HepG2 (cell line): Measurements from ENCODE around the gene SLC5A10. TPM values are rescaled to one million over a fixed set of nuclear protein-coding genes. Genes with fewer than 3 reads are reported as not detected.

ENCODE experiments used
- ATAC-seq: fragments of 200-7000 bp; cut with Tn5 transposase; 3 replicates; pipeline ENCODE4 v1.9.1; 2020; ENCODE audit warnings: mild to moderate bottlenecking, moderate library complexity
- BruUV-seq: library from RNA; stranded (reverse); fragments of 400-500 nt; replicated peaks from 2 replicates; lab custom pipeline; 2021; lab: Mats Ljungman, UMichigan
- CTCF ChIA-PET: fragments of 300-600 bp; formaldehyde crosslinking; extraction: SDS; loops from one replicate; lab custom pipeline; 2021; ENCODE audit warnings: low total read pairs, inconsistent platforms, low intra/inter-chr PET ratio; lab: Yijun Ruan, JAX
- POLR2A ChIA-PET: fragments of 350-600 bp; sonication (Branson Sonifier 250); formaldehyde crosslinking; loops from one replicate; lab custom pipeline; 2020; ENCODE audit warnings: antibody characterized with exemption, inconsistent platforms; lab: Yijun Ruan, JAX
- DNase-seq: peaks from one replicate; pipeline ENCODE4 v3.0.0-alpha.2; 2015; ENCODE audit warnings: low spot score
- FAIRE-seq: peaks from 3 replicates; lab custom pipeline; 2011; peaks lifted over from hg19 to GRCh38; lab: Jason Lieb, UNC
- H2AFZ ChIP-seq: one replicate; pipeline ENCODE4 v1.6.1; 2011; ENCODE audit warnings: low read length, inconsistent platforms
- H3K27ac ChIP-seq: fragments of 300-600 bp; 3 replicates; pipeline ENCODE4 v1.8.0; 2011; ENCODE audit warnings: mixed run types, mild to moderate bottlenecking, mixed read lengths, low read length, inconsistent platforms; ENCODE audit not compliant: insufficient read depth; ENCODE audit errors: extremely low read length
- H3K27me3 ChIP-seq, 2 experiments: fragments of 200-600 bp in 1 of 2; 2 replicates in 1 of 2; 3 replicates in 1 of 2; pipeline versions ENCODE4 v1.6.0 to v1.8.0; 2011; ENCODE audit warnings: low read length in 2 of 2, mild to moderate bottlenecking in 2 of 2, moderate library complexity in 2 of 2, inconsistent platforms in 1 of 2; ENCODE audit not compliant: insufficient read depth in 2 of 2, control insufficient read depth in 1 of 2
- H3K36me3 ChIP-seq, 2 experiments: fragments of 200-600 bp in 1 of 2; replicated peaks in 1 of 2; 2 replicates in 1 of 2; 3 replicates in 1 of 2; pipeline versions ENCODE4 v1.5.1 to v1.8.0; 2011; ENCODE audit warnings: low read length in 2 of 2, inconsistent platforms in 1 of 2; ENCODE audit not compliant: insufficient read depth in 2 of 2, control insufficient read depth in 1 of 2
- H3K4me1 ChIP-seq: 2 replicates; pipeline ENCODE4 v1.5.1; 2012; ENCODE audit warnings: low read length, inconsistent platforms; ENCODE audit not compliant: insufficient read depth
- H3K4me2 ChIP-seq: 2 replicates; pipeline ENCODE4 v1.6.0; 2011; ENCODE audit warnings: low read depth, low read length, inconsistent platforms
- H3K4me3 ChIP-seq, 3 experiments: fragments of 200-600 bp in 1 of 3; sonication (generic), shearing (Covaris generic) in 1 of 3; replicated peaks in 1 of 3; 2 replicates each; pipeline ENCODE4 v1.5.1; 2011 to 2016; ENCODE audit warnings: low read length in 3 of 3, inconsistent platforms in 2 of 3, low read depth in 2 of 3, mild to moderate bottlenecking in 2 of 3, control low read depth in 1 of 3, mixed read lengths in 1 of 3; ENCODE audit not compliant: insufficient read depth in 1 of 3
- H3K79me2 ChIP-seq: one replicate; pipeline ENCODE4 v1.6.1; 2011; ENCODE audit warnings: low read length, inconsistent platforms; ENCODE audit not compliant: insufficient read depth
- H3K9ac ChIP-seq: 2 replicates; pipeline ENCODE4 v1.6.0; 2011; ENCODE audit warnings: mild to moderate bottlenecking, low read depth, low read length, inconsistent platforms; ENCODE audit not compliant: insufficient read depth
- H3K9me3 ChIP-seq: 2 replicates; pipeline ENCODE4 v1.5.1; 2012; ENCODE audit warnings: mild to moderate bottlenecking, low read length
- H4K20me1 ChIP-seq: 2 replicates; pipeline ENCODE4 v1.6.0; 2011; ENCODE audit warnings: inconsistent platforms, mild to moderate bottlenecking, low read length, moderate library complexity; ENCODE audit not compliant: insufficient read depth
- HNF4G ChIP-seq, 2 experiments: sonication (generic) in 1 of 2; formaldehyde crosslinking in 1 of 2; IDR thresholded peaks; 2 replicates each; pipeline versions ENCODE4 v1.4.0 to v1.6.1; 2011 to 2020; ENCODE audit warnings: borderline replicate concordance in 2 of 2, low read depth in 2 of 2, mild to moderate bottlenecking in 2 of 2, low read length in 1 of 2, missing genetic modification reagents in 1 of 2, moderate library complexity in 1 of 2
- MLX ChIP-seq: IDR thresholded peaks from 2 replicates; pipeline ENCODE4 v1.6.1; 2016
- MYC ChIP-seq: sonication (generic); formaldehyde crosslinking; IDR thresholded peaks from 2 replicates; pipeline ENCODE4 v1.9.0; 2021; ENCODE audit warnings: missing genetic modification reagents, borderline replicate concordance
- NR2F6 ChIP-seq, 2 experiments: IDR thresholded peaks; 2 replicates each; pipeline ENCODE4 v1.6.1; 2016; ENCODE audit warnings: antibody characterized with exemption in 1 of 2, mild to moderate bottlenecking in 1 of 2
- RARA ChIP-seq: IDR thresholded peaks from 2 replicates; pipeline ENCODE4 v1.6.1; 2016; ENCODE audit warnings: missing genetic modification reagents, missing compliant biosample characterization
- ZBTB7A ChIP-seq: sonication (generic); formaldehyde crosslinking; IDR thresholded peaks from 2 replicates; pipeline ENCODE4 v1.8.0; 2022; ENCODE audit warnings: mild to moderate bottlenecking, missing genetic modification reagents
- ZNF142 ChIP-seq: sonication (generic); formaldehyde crosslinking; IDR thresholded peaks from 2 replicates; pipeline ENCODE4 v1.4.0; 2020; ENCODE audit warnings: missing genetic modification reagents
- ZNF263 ChIP-seq: sonication (generic); formaldehyde crosslinking; IDR thresholded peaks from 2 replicates; pipeline ENCODE4 v1.4.0; 2020; ENCODE audit warnings: missing genetic modification reagents
- ZNF281 ChIP-seq: sonication (generic); formaldehyde crosslinking; IDR thresholded peaks from 2 replicates; pipeline ENCODE4 v1.4.0; 2020; ENCODE audit warnings: missing genetic modification reagents, borderline replicate concordance
- ZNF788 ChIP-seq: sonication (generic); formaldehyde crosslinking; IDR thresholded peaks from 2 replicates; pipeline ENCODE4 v1.5.0; 2020; ENCODE audit warnings: mild to moderate bottlenecking, missing genetic modification reagents, borderline replicate concordance
- WGBS: methylation state at CpG from one replicate; pipeline ENCODE4 v1.1.6; 2017; ENCODE audit warnings: low lambda C conversion rate; 5-methylcytosine and 5-hydroxymethylcytosine counted together
- in situ Hi-C: cut with HindIII; loops from 2 replicates; pipeline ENCODE4 v1.10.0; 2017; ENCODE audit warnings: low pct_unique_long_range_greater_than_20kb; ENCODE audit not compliant: extremely low pct_ligation_motif_present
- intact Hi-C: fragments of 100-400 bp; cut with micrococcal nuclease; formaldehyde crosslinking; loops from one replicate; pipeline ENCODE4 v1.10.0; 2022; ENCODE audit not compliant: unreplicated experiment
- polyA plus RNA-seq, 8 experiments: library from polyadenylated mRNA; depleted of rRNA in 3 of 8; stranded (reverse) in 7 of 8; unstranded in 1 of 8; fragments of >200 nt; fragmentation: Illumina TruSeq in 4 of 8; extraction: Trizol in 4 of 8; gene quantifications; 2 replicates each; pipeline versions ENCODE4 v1.2.1 to v1.2.3, GENCODE V29; 2011 to 2016; ENCODE audit warnings: low read depth in 4 of 8, missing spikeins in 1 of 8, mixed read lengths in 1 of 8; ENCODE audit not compliant: insufficient read depth in 1 of 8
- total RNA-seq, 5 experiments: library from RNA; depleted of rRNA; stranded (reverse); fragments of >200 nt; fragmentation: Illumina TruSeq; extraction: Trizol; gene quantifications; 2 replicates each; pipeline ENCODE4 v1.2.3, GENCODE V29; 2016; ENCODE audit warnings: low read depth in 1 of 5
- TF ChIP-seq, protein P1 (sequence below): sonication (generic); formaldehyde crosslinking; conservative IDR thresholded peaks from 2 replicates; pipeline ENCODE4 v1.4.0; 2020; ENCODE audit warnings: missing genetic modification reagents

The SLC5A10 gene
- total and polyA plus RNA-seq, 2 of the 13 experiments (the other 11 are each of a cell fraction or from before 2014, with no cell fraction given): 0.05 TPM; not detected in 1

GRCh38 chr17:18980682-18981334 is 28.8 kb downstream of the SLC5A10 start:
- peak; percentile 49 for FAIRE-seq
- intact Hi-C loops: no loop called here
- H3K4me1 ChIP-seq: peaks cover 51% of the 10 kb centered on the region
- H3K27ac ChIP-seq: peak overlapping the region; percentile 88
- H3K4me3 ChIP-seq: no peak overlapping the region
- H2AFZ ChIP-seq: no peak overlapping the region
- 27% methylated on average over 5 of the region's 13 CpGs for WGBS
- no peaks in the 10 kb centered on the region for H3K79me2 ChIP-seq
- CTCF ChIA-PET: no interaction called here
- H4K20me1 ChIP-seq: no peaks in the 10 kb centered on the region
- peak overlapping the region; percentile 45 for H3K4me2 ChIP-seq
- peak; percentile 31 for ATAC-seq
- H3K36me3 ChIP-seq: peaks cover 27 to 64% of the 10 kb centered on the region in 2 experiments; a peak in 4 of 5 replicates
- H3K9ac ChIP-seq: peak overlapping the region; percentile 62; the same call in 1 of the 2 replicates
- DNase-seq: peak; percentile 60
- in situ Hi-C loops: no loop called here
- BruUV-seq: no TSS peak
- POLR2A ChIA-PET: interaction anchor here (1.0 to 3.4 kb wide), 5 partner anchors 9 to 25 kb away, joined by 3 to 22 read pairs (median 6); partner anchors contain the start of gene FAM83G
- no peaks in the 10 kb centered on the region for H3K27me3 ChIP-seq
- H3K9me3 ChIP-seq: no peaks in the 10 kb centered on the region
- TF ChIP-seq NR2F6 (IDR thresholded peaks at IDR 0.05) (no peak), NR2F6 (CRISPR knock-in tag; IDR thresholded peaks at IDR 0.05) (0 out of 2 replicates have a peak, but pooled peaks have one; percentile 13), HNF4G (IDR thresholded peaks at IDR 0.05; ENCODE audit: borderline replicate concordance, low read depth, low read length) (peak; percentile 51; the same call in 1 of the 2 replicates), HNF4G (CRISPR knock-in tag; IDR thresholded peaks at IDR 0.05; ENCODE audit: borderline replicate concordance, low read depth) (no peak), RARA (CRISPR knock-in tag) (peak; percentile 26; the same call in 1 of the 2 replicates), ZNF788 (0 out of 2 replicates have a peak, but pooled peaks have one; percentile 3), ZBTB7A (no peak), ZNF281 (CRISPR knock-in tag) (0 out of 2 replicates have a peak, but pooled peaks have one; percentile 44), MYC (0 out of 2 replicates have a peak, but pooled peaks have one; percentile 10), MLX (CRISPR knock-in tag) (peak; percentile 17; the same call in 1 of the 2 replicates), ZNF142 (CRISPR knock-in tag) (0 out of 2 replicates have a peak, but pooled peaks have one; percentile 1), ZNF263 (CRISPR knock-in tag) (peak; percentile 98)
- TF ChIP-seq, protein P1, sequence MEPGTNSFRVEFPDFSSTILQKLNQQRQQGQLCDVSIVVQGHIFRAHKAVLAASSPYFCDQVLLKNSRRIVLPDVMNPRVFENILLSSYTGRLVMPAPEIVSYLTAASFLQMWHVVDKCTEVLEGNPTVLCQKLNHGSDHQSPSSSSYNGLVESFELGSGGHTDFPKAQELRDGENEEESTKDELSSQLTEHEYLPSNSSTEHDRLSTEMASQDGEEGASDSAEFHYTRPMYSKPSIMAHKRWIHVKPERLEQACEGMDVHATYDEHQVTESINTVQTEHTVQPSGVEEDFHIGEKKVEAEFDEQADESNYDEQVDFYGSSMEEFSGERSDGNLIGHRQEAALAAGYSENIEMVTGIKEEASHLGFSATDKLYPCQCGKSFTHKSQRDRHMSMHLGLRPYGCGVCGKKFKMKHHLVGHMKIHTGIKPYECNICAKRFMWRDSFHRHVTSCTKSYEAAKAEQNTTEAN: no peak
